ENCODE results near the gene SLC24A3.

GRCh38 chr20:19564261-19564660, 351.8 kb downstream of the SLC24A3 start:
- TF ChIP-seq CTCF (IDR thresholded peaks at IDR 0.05) (no peak), POLR2A (IDR thresholded peaks at IDR 0.05) (no peak), POLR2AphosphoS5 (IDR thresholded peaks at IDR 0.05) (no peak)

Data from breast epithelium (tissue), 3 donors.